Activated T-helper 2 cell treated with anti-CD3 and anti-CD28 coated beads, Interferon-gamma antibody, Interleukin-2, Interleukin-4, amounts not matched to agents 10 μg/mL and 5 μg/mL and 100 μg/mL, durations not matched to agents 14 hours and 24 hours and 36 hours (primary cell): Measurements from ENCODE around the gene MATCAP1. TPM values are rescaled to one million over a fixed set of nuclear protein-coding genes. Genes with fewer than 3 reads are reported as not detected.
A peak's percentile ranks its signal among the peaks of the same experiment; 100 is the strongest.

Experiments
- DNase-seq: peaks from one replicate; pipeline ENCODE4 v3.0.0; 2021; ENCODE audit warnings: low spot score
- H3K27ac Mint-ChIP-seq: one replicate; pipeline ENCODE4 v1.8.0; 2021; ENCODE audit warnings: mixed read lengths
- H3K27me3 Mint-ChIP-seq: one replicate; pipeline ENCODE4 v1.8.0; 2021; ENCODE audit warnings: low read depth, mixed read lengths
- H3K36me3 Mint-ChIP-seq: one replicate; pipeline ENCODE4 v1.8.0; 2021; ENCODE audit warnings: low read depth, mixed read lengths
- H3K4me1 Mint-ChIP-seq: one replicate; pipeline ENCODE4 v1.8.0; 2021; ENCODE audit warnings: low read depth, mixed read lengths
- H3K4me3 Mint-ChIP-seq: one replicate; pipeline ENCODE4 v1.8.0; 2021; ENCODE audit warnings: low read depth, mild to moderate bottlenecking, moderate library complexity, mixed read lengths
- H3K9me3 Mint-ChIP-seq: one replicate; pipeline ENCODE4 v1.8.0; 2021; ENCODE audit warnings: mixed read lengths
- intact Hi-C: fragments of 100-400 bp; cut with micrococcal nuclease; formaldehyde crosslinking; loops from one replicate; pipeline ENCODE4 v1.15.1; 2023
- total RNA-seq: library from RNA; stranded (reverse); gene quantifications from 2 replicates; pipeline ENCODE4 v1.2.3, GENCODE V29; 2022

Gene MATCAP1
- total RNA-seq, 1 donor from 2014 or later: 59.5 TPM

- no peaks in the 10 kb centered on the region for H3K9me3 Mint-ChIP-seq
- H3K4me3 Mint-ChIP-seq: peak overlapping the region; percentile 85
- H3K27me3 Mint-ChIP-seq: no peaks in the 10 kb centered on the region
- intact Hi-C loops: no loop called here
- H3K27ac Mint-ChIP-seq: peak overlapping the region; percentile 27
- peaks cover 52% of the 10 kb centered on the region for H3K36me3 Mint-ChIP-seq
- peaks cover 30% of the 10 kb centered on the region for H3K4me1 Mint-ChIP-seq
- no peak for DNase-seq
These were observed 9.1 kb upstream of the MATCAP1 start for GRCh38 chr16:67192781-67193361.

DNA sequence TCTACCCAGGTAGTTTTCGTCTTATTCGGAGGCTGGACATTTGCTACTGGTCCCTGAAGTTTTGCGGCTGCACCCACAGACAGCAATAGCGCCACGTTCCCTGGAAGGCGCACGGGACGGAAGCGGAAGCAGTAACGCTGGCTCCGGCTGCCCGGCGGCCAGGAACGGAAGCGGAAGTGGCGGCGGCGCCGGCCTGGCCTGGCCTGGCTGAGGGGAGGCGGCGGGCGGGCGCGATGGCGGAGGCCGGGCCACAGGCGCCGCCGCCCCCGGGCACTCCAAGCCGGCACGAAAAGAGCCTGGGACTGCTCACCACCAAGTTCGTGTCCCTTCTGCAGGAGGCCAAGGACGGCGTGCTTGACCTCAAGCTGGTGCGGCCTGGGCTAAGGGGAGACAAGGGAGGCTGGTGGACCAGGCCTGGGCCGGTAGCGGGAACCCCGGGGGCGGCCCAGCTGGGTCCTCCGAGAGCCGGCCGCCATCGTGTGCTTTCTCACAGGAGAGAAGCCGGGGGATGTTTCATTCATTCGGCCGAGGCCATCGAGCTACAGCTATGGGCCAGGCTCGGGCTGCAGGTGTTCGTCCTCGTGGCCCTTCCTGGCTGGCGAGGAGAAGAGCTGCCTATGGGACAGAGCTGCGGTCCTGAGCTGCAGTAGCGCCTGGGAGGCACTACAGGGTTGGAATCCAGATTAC lies 8.4 kb upstream of the MATCAP1 start, which contains the start of gene E2F4:
Gene E2F4, plus strand, starts transcription at position 161 of the 687 bp plus-strand sequence. Its CDS starts 73 bp downstream, at position 234.
- Mint-ChIP-seq H3K27ac (peak within 1 kb of the TSS; percentile 59), H3K27me3 (no peaks in the 10 kb centered on the region), H3K9me3 (no peaks in the 10 kb centered on the region), H3K4me1 (peaks cover 30% of the 10 kb centered on the region), H3K36me3 (peaks cover 48% of the 10 kb centered on the region), H3K4me3 (peak within 1 kb of the TSS; percentile 85)
- peak; percentile 84 for DNase-seq
- intact Hi-C loops: no loop called here

GRCh38 chr16:67191411-67191994 lies 7.7 kb upstream of the MATCAP1 start:
- intact Hi-C loops: no loop called here
- no peaks in the 10 kb centered on the region for H3K27me3 Mint-ChIP-seq
- H3K4me1 Mint-ChIP-seq: peaks cover 29% of the 10 kb centered on the region
- H3K36me3 Mint-ChIP-seq: peaks cover 42% of the 10 kb centered on the region
- peak overlapping the region; percentile 85 for H3K4me3 Mint-ChIP-seq
- H3K9me3 Mint-ChIP-seq: no peaks in the 10 kb centered on the region
- no peak for DNase-seq
- peak overlapping the region; percentile 59 for H3K27ac Mint-ChIP-seq

DNA sequence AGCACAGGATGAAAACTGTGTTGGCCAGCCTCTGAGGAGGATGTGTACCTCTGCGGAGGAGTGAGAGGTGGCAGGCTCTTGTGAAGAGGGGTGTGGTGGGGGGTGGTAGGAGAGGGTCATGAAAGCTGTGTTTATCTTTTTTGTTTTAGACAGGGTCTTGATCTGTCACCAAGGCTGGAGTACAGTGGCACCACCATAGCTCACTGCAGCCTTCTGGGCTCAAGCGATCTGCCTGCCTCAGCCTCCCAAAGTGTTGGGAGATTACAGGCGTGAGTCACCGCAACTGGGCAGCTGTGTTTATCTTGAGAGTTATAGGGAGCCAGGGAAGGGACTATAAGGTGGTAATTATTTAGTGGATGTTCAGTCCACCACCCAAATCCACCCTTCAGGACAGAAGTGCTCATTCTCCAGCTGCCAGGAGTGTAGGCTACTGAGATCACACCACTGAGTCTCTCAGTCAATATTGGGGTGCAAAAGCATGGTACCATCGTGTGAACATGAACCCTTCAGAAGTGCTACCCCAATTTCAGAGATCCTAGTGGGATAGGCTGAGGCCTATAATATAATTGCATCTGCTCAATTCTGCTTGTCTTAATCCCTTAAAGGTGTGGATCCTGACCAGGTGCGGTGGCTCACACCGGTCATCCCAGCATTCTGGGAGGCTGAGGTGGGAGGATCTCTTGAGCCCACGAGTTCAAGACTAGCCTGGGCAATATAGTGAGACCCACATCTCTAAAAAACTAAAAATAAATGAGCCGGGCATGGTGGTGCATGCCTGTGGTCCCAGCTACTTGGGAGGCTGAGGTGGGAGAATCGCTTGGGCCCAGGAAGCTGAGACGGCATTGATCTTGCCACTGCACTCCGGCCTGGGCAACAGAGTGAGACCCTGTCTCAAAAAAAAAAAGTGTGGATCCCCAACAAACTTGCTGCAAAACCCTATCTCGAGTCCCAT lies 7.0 kb upstream of the MATCAP1 start:
- DNase-seq: no peak
- Mint-ChIP-seq H3K4me1 (peaks cover 23% of the 10 kb centered on the region), H3K9me3 (no peaks in the 10 kb centered on the region), H3K27ac (no peak overlapping the region), H3K27me3 (no peaks in the 10 kb centered on the region), H3K36me3 (peaks cover 34% of the 10 kb centered on the region), H3K4me3 (peak overlapping the region; percentile 85)
- intact Hi-C loops: no loop called here

DNA sequence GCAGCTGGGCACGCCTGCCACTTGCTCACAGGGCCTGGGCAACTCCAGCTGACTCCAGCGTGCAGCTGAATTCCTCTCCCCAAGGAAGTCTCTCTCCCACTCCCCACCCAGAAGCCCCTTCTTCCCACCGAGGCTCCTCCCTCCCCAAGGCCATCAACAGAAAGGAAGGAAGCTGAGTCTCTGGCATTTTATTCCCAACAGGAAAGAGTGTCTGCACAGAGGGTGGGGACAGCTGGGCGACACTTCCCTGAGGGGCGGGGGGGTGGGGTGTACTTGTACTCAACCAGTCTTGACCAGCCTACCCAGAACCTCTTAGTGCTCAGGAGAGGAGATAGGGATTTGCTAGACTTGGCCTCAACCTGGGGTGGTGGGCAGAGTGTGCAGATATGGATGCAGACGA lies 6.3 kb upstream of the MATCAP1 start, which contains the start of gene EXOC3L1:
Gene EXOC3L1, minus strand, starts transcription at position 96 of the 400 bp plus-strand sequence. CDS start 460 bp downstream, outside the sequence.
- Mint-ChIP-seq H3K4me1 (peaks cover 30% of the 10 kb centered on the region), H3K27ac (no peak within 1 kb of the TSS), H3K9me3 (no peaks in the 10 kb centered on the region), H3K27me3 (peaks cover 7% of the 10 kb centered on the region), H3K4me3 (no peak within 1 kb of the TSS), H3K36me3 (peaks cover 27% of the 10 kb centered on the region)
- no peak for DNase-seq
- intact Hi-C loops: no loop called here

- H3K4me3 Mint-ChIP-seq: no peak overlapping the region
- intact Hi-C loops: loop anchor here (5.0 to 10.0 kb wide), 2 partner anchors 36 to 174 kb away; partner anchors contain the start of gene B3GNT9
- DNase-seq: no peak
- H3K9me3 Mint-ChIP-seq: no peaks in the 10 kb centered on the region
- peaks cover 28% of the 10 kb centered on the region for H3K4me1 Mint-ChIP-seq
- peaks cover 15% of the 10 kb centered on the region for H3K36me3 Mint-ChIP-seq
- H3K27ac Mint-ChIP-seq: no peak overlapping the region
- peaks cover 7% of the 10 kb centered on the region for H3K27me3 Mint-ChIP-seq
These were observed 5.0 kb upstream of the MATCAP1 start for GRCh38 chr16:67188798-67189197.

GRCh38 chr16:67188323-67188722 lies 4.6 kb upstream of the MATCAP1 start:
- no peak for DNase-seq
- Mint-ChIP-seq H3K4me3 (no peak overlapping the region), H3K36me3 (peaks cover 10% of the 10 kb centered on the region), H3K27ac (no peak overlapping the region), H3K9me3 (no peaks in the 10 kb centered on the region), H3K4me1 (peaks cover 23% of the 10 kb centered on the region), H3K27me3 (peaks cover 7% of the 10 kb centered on the region)
- intact Hi-C loops: loop anchor here (5.0 to 10.0 kb wide), 2 partner anchors 36 to 174 kb away; partner anchors contain the start of gene B3GNT9

GRCh38 chr16:67187175-67187890 lies 3.6 kb upstream of the MATCAP1 start:
- peaks cover 7% of the 10 kb centered on the region for H3K27me3 Mint-ChIP-seq
- DNase-seq: no peak
- no peaks in the 10 kb centered on the region for H3K9me3 Mint-ChIP-seq
- H3K27ac Mint-ChIP-seq: no peak overlapping the region
- H3K4me1 Mint-ChIP-seq: peaks cover 15% of the 10 kb centered on the region
- H3K4me3 Mint-ChIP-seq: no peak overlapping the region
- intact Hi-C loops: loop anchor here (5.0 to 10.0 kb wide), 2 partner anchors 35 to 173 kb away; partner anchors contain the start of gene B3GNT9
- no peaks in the 10 kb centered on the region for H3K36me3 Mint-ChIP-seq

- H3K27ac Mint-ChIP-seq: no peak overlapping the region
- peaks cover 13% of the 10 kb centered on the region for H3K4me1 Mint-ChIP-seq
- intact Hi-C loops: loop anchor here (5.0 to 10.0 kb wide), 2 partner anchors 34 to 172 kb away; partner anchors contain the start of gene B3GNT9
- H3K9me3 Mint-ChIP-seq: no peaks in the 10 kb centered on the region
- H3K36me3 Mint-ChIP-seq: no peaks in the 10 kb centered on the region
- H3K27me3 Mint-ChIP-seq: peaks cover 7% of the 10 kb centered on the region
- H3K4me3 Mint-ChIP-seq: no peak overlapping the region
- DNase-seq: no peak
These were observed 2.8 kb upstream of the MATCAP1 start for GRCh38 chr16:67186550-67186950.

GRCh38 chr16:67185651-67186134 lies 1.9 kb upstream of the MATCAP1 start:
- H3K4me1 Mint-ChIP-seq: peaks cover 9% of the 10 kb centered on the region
- intact Hi-C loops: loop anchor here (2.0 to 10.0 kb wide), 5 partner anchors 15 to 239 kb away; partner anchors contain the start of genes B3GNT9 and NOL3
- no peaks in the 10 kb centered on the region for H3K36me3 Mint-ChIP-seq
- no peak overlapping the region for H3K27ac Mint-ChIP-seq
- H3K4me3 Mint-ChIP-seq: no peak overlapping the region
- H3K27me3 Mint-ChIP-seq: peaks cover 7% of the 10 kb centered on the region
- no peak for DNase-seq
- no peaks in the 10 kb centered on the region for H3K9me3 Mint-ChIP-seq

- Mint-ChIP-seq H3K27me3 (peaks cover 7% of the 10 kb centered on the region), H3K36me3 (no peaks in the 10 kb centered on the region), H3K4me3 (peak overlapping the region; percentile 91), H3K4me1 (peaks cover 9% of the 10 kb centered on the region), H3K27ac (peak overlapping the region; percentile 65), H3K9me3 (no peaks in the 10 kb centered on the region)
- DNase-seq: peak; percentile 77
- intact Hi-C loops: loop anchor here (2.0 to 10.0 kb wide), 7 partner anchors 14 to 238 kb away; partner anchors contain the start of genes B3GNT9, FHOD1, NOL3 and SLC9A5
These were observed 1.4 kb upstream of the MATCAP1 start for GRCh38 chr16:67184995-67185650.
